SK-N-SH (cell line): Measurements from ENCODE around the gene WDR90. TPM values are rescaled to one million over a fixed set of nuclear protein-coding genes. Genes with fewer than 3 reads are reported as not detected.

Experiments used
- CTCF ChIA-PET: fragments of 300-600, 350-600 bp; formaldehyde crosslinking; extraction: SDS; loops from one replicate; lab custom pipeline; 2021; lab: Yijun Ruan, JAX
- POLR2A ChIA-PET: fragments of 350-600 bp; sonication (Branson Sonifier 250); formaldehyde crosslinking; extraction: SDS; loops from one replicate; lab custom pipeline; 2020; ENCODE audit warnings: antibody characterized with exemption, inconsistent platforms; lab: Yijun Ruan, JAX
- DNase-seq: peaks from one replicate; pipeline ENCODE4 v3.0.0; 2012
- H2AFZ ChIP-seq: fragments of 200-600 bp; sonication (generic); 2 replicates; pipeline ENCODE4 v1.8.1; 2016; ENCODE audit warnings: antibody characterized with exemption, mild to moderate bottlenecking, low read depth
- H3F3A ChIP-seq: fragments of 200-600 bp; sonication (generic); replicated peaks from 2 replicates; pipeline ENCODE3; 2016; ENCODE audit warnings: antibody characterized with exemption, mild to moderate bottlenecking; ENCODE audit not compliant: insufficient read depth
- H3K27ac ChIP-seq, 2 experiments: fragments of 200-500 bp in 1 of 2; fragments of 200-600 bp in 1 of 2; sonication (Bioruptor generic) in 1 of 2; sonication (generic), shearing (Covaris generic) in 1 of 2; 2 replicates each; pipeline versions ENCODE4 v1.5.1 to v1.6.1; 2014 to 2016; ENCODE audit warnings: low read depth in 2 of 2, inconsistent platforms in 1 of 2, low read length in 1 of 2, mild to moderate bottlenecking in 1 of 2, mixed read lengths in 1 of 2
- H3K27me3 ChIP-seq: fragments of 200-600 bp; sonication (generic), shearing (Covaris generic); 2 replicates; pipeline ENCODE4 v1.6.1; 2016; ENCODE audit warnings: mixed run types; ENCODE audit not compliant: insufficient read depth
- H3K36me3 ChIP-seq, 2 experiments: fragments of 200-500 bp in 1 of 2; fragments of 200-600 bp in 1 of 2; sonication (Bioruptor generic) in 1 of 2; sonication (generic) in 1 of 2; replicated peaks in 1 of 2; 2 replicates each; pipeline versions ENCODE3 to v1.5.1; 2014 to 2016; ENCODE audit warnings: low read length in 1 of 2, mild to moderate bottlenecking in 1 of 2; ENCODE audit not compliant: insufficient read depth in 2 of 2, control insufficient read depth in 1 of 2
- H3K4me1 ChIP-seq, 2 experiments: fragments of 200-500 bp in 1 of 2; fragments of 200-600 bp in 1 of 2; sonication (Bioruptor generic) in 1 of 2; sonication (generic), shearing (Covaris generic) in 1 of 2; 2 replicates each; pipeline versions ENCODE4 v1.5.1 to v1.6.1; 2014 to 2016; ENCODE audit warnings: low read depth in 1 of 2, low read length in 1 of 2, mixed run types in 1 of 2; ENCODE audit not compliant: insufficient read depth in 2 of 2, control insufficient read depth in 1 of 2
- H3K4me2 ChIP-seq: fragments of 200-600 bp; sonication (generic), shearing (Covaris generic); 2 replicates; pipeline ENCODE4 v1.6.1; 2017; ENCODE audit warnings: mixed run types
- H3K4me3 ChIP-seq, 2 experiments: fragments of 200-500 bp in 1 of 2; fragments of 200-600 bp in 1 of 2; sonication (Bioruptor generic) in 1 of 2; sonication (generic), shearing (Covaris generic) in 1 of 2; 2 replicates each; pipeline versions ENCODE4 v1.5.1 to v1.8.1; 2014 to 2016; ENCODE audit warnings: low read depth in 2 of 2, inconsistent platforms in 1 of 2, low read length in 1 of 2, mild to moderate bottlenecking in 1 of 2, mixed read lengths in 1 of 2, moderate library complexity in 1 of 2
- H3K79me2 ChIP-seq: fragments of 200-600 bp; sonication (generic); 2 replicates; pipeline ENCODE4 v1.8.1; 2017; ENCODE audit warnings: mild to moderate bottlenecking; ENCODE audit not compliant: insufficient read depth
- H3K9ac ChIP-seq: fragments of 200-600 bp; sonication (generic); 2 replicates; pipeline ENCODE4 v1.6.1; 2017; ENCODE audit warnings: mixed run types
- H3K9me2 ChIP-seq: fragments of 200-600 bp; sonication (generic); 2 replicates; pipeline ENCODE4 v1.6.1; 2017; ENCODE audit warnings: mixed run types
- H3K9me3 ChIP-seq: fragments of 200-600 bp; sonication (generic); 2 replicates; pipeline ENCODE4 v1.6.1; 2017; ENCODE audit warnings: mixed run types, mild to moderate bottlenecking, moderate library complexity
- H4K20me1 ChIP-seq: fragments of 200-600 bp; sonication (generic); 2 replicates; pipeline ENCODE4 v1.6.1; 2017; ENCODE audit warnings: mild to moderate bottlenecking, mixed run types; ENCODE audit not compliant: insufficient read depth
- EP300 ChIP-seq, 2 experiments: IDR thresholded peaks; 2 replicates each; pipeline versions ENCODE4 v1.4.0 to v1.6.1; 2012; ENCODE audit warnings: borderline replicate concordance in 1 of 2, low read depth in 1 of 2, low read length in 1 of 2
- FOSL2 ChIP-seq: IDR thresholded peaks from 2 replicates; pipeline ENCODE4 v1.4.0; 2012; ENCODE audit warnings: low read depth, mild to moderate bottlenecking, moderate library complexity, borderline replicate concordance
- GABPA ChIP-seq: IDR thresholded peaks from 2 replicates; pipeline ENCODE4 v1.4.0; 2012; ENCODE audit warnings: low read depth, mild to moderate bottlenecking
- GATA2 ChIP-seq: sonication (generic); formaldehyde crosslinking; IDR thresholded peaks from 2 replicates; pipeline ENCODE4 v1.5.0; 2020; ENCODE audit warnings: mild to moderate bottlenecking, missing genetic modification reagents
- IRF3 ChIP-seq: fragments of 150-350 bp; IDR thresholded peaks from 2 replicates; pipeline ENCODE4 v1.6.1; 2016; ENCODE audit warnings: mild to moderate bottlenecking, low read depth, low read length
- JUND ChIP-seq: IDR thresholded peaks from 2 replicates; pipeline ENCODE4 v1.4.0; 2012
- MAX ChIP-seq: IDR thresholded peaks from 2 replicates; pipeline ENCODE4 v1.4.0; 2012; ENCODE audit warnings: low read depth
- MEF2A ChIP-seq: IDR thresholded peaks from 2 replicates; pipeline ENCODE4 v1.4.0; 2012; ENCODE audit warnings: low read depth, borderline replicate concordance
- RAD21 ChIP-seq: IDR thresholded peaks from 2 replicates; pipeline ENCODE4 v1.6.1; 2012; ENCODE audit warnings: mild to moderate bottlenecking, low read length
- REST ChIP-seq: IDR thresholded peaks from 2 replicates; pipeline ENCODE4 v1.6.1; 2012; ENCODE audit warnings: mild to moderate bottlenecking, low read depth, low read length, moderate library complexity
- RFX5 ChIP-seq: IDR thresholded peaks from 2 replicates; pipeline ENCODE4 v1.6.1; 2012; ENCODE audit warnings: mild to moderate bottlenecking, improper control_type of control experiment, low read length
- RXRA ChIP-seq: IDR thresholded peaks from 2 replicates; pipeline ENCODE4 v1.4.0; 2012; ENCODE audit warnings: low read depth, mild to moderate bottlenecking, borderline replicate concordance
- TCF12 ChIP-seq: IDR thresholded peaks from 2 replicates; pipeline ENCODE4 v1.4.0; 2012
- USF2 ChIP-seq: fragments of 150-350 bp; IDR thresholded peaks from 2 replicates; pipeline ENCODE4 v1.6.1; 2017; ENCODE audit warnings: antibody characterized with exemption, low read length, low read depth, borderline replicate concordance
- ZBTB33 ChIP-seq: IDR thresholded peaks from 2 replicates; pipeline ENCODE4 v1.4.0; 2012; ENCODE audit warnings: low read depth, borderline replicate concordance
- WGBS: methylation state at CpG from one replicate; pipeline ENCODE4 v1.1.6; 2017; ENCODE audit warnings: low lambda C conversion rate; 5-methylcytosine and 5-hydroxymethylcytosine counted together
- polyA plus RNA-seq, 3 experiments: library from polyadenylated mRNA; depleted of rRNA; stranded (reverse); fragments of >200 nt; gene quantifications; 2 replicates each; pipeline ENCODE4 v1.2.3, GENCODE V29; 2012

Gene WDR90
- polyA plus RNA-seq, 1 of the 3 experiments (the other 2 are of a cell fraction) = 32.0 TPM

GRCh38 chr16:673399-673991 lies 24.3 kb downstream of the WDR90 start (continued):
- TF ChIP-seq IRF3 (no peak), GATA2 (CRISPR knock-in tag) (no peak), USF2 (no peak), RAD21 (no peak)

- DNase-seq = no peak
- Histone ChIP-seq H3K27ac (no peak overlapping the region; a peak in 1 of 4 replicates), H3K4me3 (no peak overlapping the region), H3F3A (peaks cover 4% of the 10 kb centered on the region), H3K9me2 (no peaks in the 10 kb centered on the region), H3K4me2 (no peak overlapping the region), H3K79me2 (peaks cover 11% of the 10 kb centered on the region; the same call in 1 of the 2 replicates), H3K27me3 (no peaks in the 10 kb centered on the region), H3K9ac (no peak overlapping the region), H2AFZ (no peak overlapping the region)
- ChIA-PET CTCF (interaction anchor here (1.5 to 4.6 kb wide), 3 partner anchors 14 to 279 kb away, joined by 3 to 20 read pairs (median 7); no protein-coding TSS in a partner anchor), POLR2A (interaction anchor here (1.1 kb wide), 1 partner anchor 8 kb away, joined by 3 read pairs; no protein-coding TSS in a partner anchor)
- TF ChIP-seq TCF12 = no peak
- no peak for TF ChIP-seq ZBTB33
- TF ChIP-seq JUND = no peak
- TF ChIP-seq MAX = no peak
- no peak for TF ChIP-seq EP300 (IDR thresholded peaks at IDR 0.05; ENCODE audit: borderline replicate concordance in 1 of 2, low read depth in 1 of 2, low read length in 1 of 2)
- TF ChIP-seq GABPA = no peak
- no peak for TF ChIP-seq RXRA
- TF ChIP-seq MEF2A = no peak
- no peak for TF ChIP-seq REST
- TF ChIP-seq FOSL2 = no peak
- TF ChIP-seq RFX5 = no peak
- TF ChIP-seq, all 33 proteins: peak for 0
- Histone ChIP-seq H3K9me3 (no peaks in the 10 kb centered on the region), H4K20me1 (0 out of 2 replicates have a peak, but pooled peaks cover 2% of the 10 kb centered on the region), H3K4me1 (peaks cover 4 to 19% of the 10 kb centered on the region in 2 experiments; a peak in 2 of 4 replicates), H3K36me3 (peaks cover 5 to 49% of the 10 kb centered on the region in 2 experiments)
- 88% methylated on average over 2 of the region's 22 CpGs for WGBS
These were observed 25.2 kb downstream of the WDR90 start for GRCh38 chr16:674214-674881.
